ENCODE data around the gene SIPA1L3. TPM values are rescaled to one million over a fixed set of nuclear protein-coding genes. Genes with fewer than 3 reads are reported as not detected.

The SIPA1L3 gene
- total and polyA plus RNA-seq, 2 of the 13 experiments (the other 11 are each of a cell fraction or from before 2014, with no cell fraction given) = 5.5 to 7.7 TPM

- ChIA-PET POLR2A (no interaction called here), CTCF (ENCODE audit: low intra/inter-chr PET ratio, low total read pairs) (no interaction called here)
- ATAC-seq (no peak), DNase-seq (ENCODE audit: low spot score) (no peak), FAIRE-seq (no peak)
- peaks cover 15% of the 10 kb centered on the region for H3K4me1 ChIP-seq (ENCODE audit: insufficient read depth, low read length)
- H3K27ac ChIP-seq (ENCODE audit: extremely low read length, insufficient read depth, low read length) = no peak overlapping the region
- H3K4me3 ChIP-seq (replicated peaks in 1 of 3; ENCODE audit: insufficient read depth in 1 of 3, low read depth in 2 of 3, low read length in 3 of 3) = no peak overlapping the region
- H4K20me1 ChIP-seq (ENCODE audit: insufficient read depth, low read length) = no peaks in the 10 kb centered on the region
- peak; percentile 63; the same call in 1 of the 2 replicates for TF ChIP-seq ZNF383 (CRISPR knock-in tag; IDR thresholded peaks at IDR 0.05; ENCODE audit: borderline replicate concordance)
- no peak for TF ChIP-seq MIER2 (CRISPR knock-in tag; IDR thresholded peaks at IDR 0.05)
- no peak for TF ChIP-seq MEF2D (CRISPR knock-in tag; IDR thresholded peaks at IDR 0.05)
- no peak for TF ChIP-seq ISL2 (CRISPR knock-in tag; IDR thresholded peaks at IDR 0.05)
- H3K9ac ChIP-seq (ENCODE audit: insufficient read depth, low read depth, low read length) = no peak overlapping the region
- H3K27me3 ChIP-seq (ENCODE audit: control insufficient read depth in 1 of 2, insufficient read depth in 2 of 2, low read length in 2 of 2) = no peaks in the 10 kb centered on the region
- intact Hi-C loops (cut with micrococcal nuclease; ENCODE audit: unreplicated experiment) = no loop called here
- no TSS peak for BruUV-seq (replicated peaks)
- H3K79me2 ChIP-seq (ENCODE audit: insufficient read depth, low read length) = peaks cover 4% of the 10 kb centered on the region
- WGBS (ENCODE audit: low lambda C conversion rate) = 100% methylated on average over 4 of the region's 4 CpGs
- no peaks in the 10 kb centered on the region for H3K36me3 ChIP-seq (replicated peaks in 1 of 2; ENCODE audit: control insufficient read depth in 1 of 2, insufficient read depth in 2 of 2, low read length in 2 of 2)
- no peak overlapping the region for H2AFZ ChIP-seq (ENCODE audit: low read length)
- H3K4me2 ChIP-seq (ENCODE audit: low read depth, low read length) = no peak overlapping the region
- in situ Hi-C loops (cut with HindIII; ENCODE audit: extremely low pct_ligation_motif_present, low pct_unique_long_range_greater_than_20kb) = no loop called here
- H3K9me3 ChIP-seq (ENCODE audit: low read length) = no peaks in the 10 kb centered on the region
These were observed 63.7 kb downstream of the SIPA1L3 start for GRCh38 chr19:37970699-37971098.

DNA sequence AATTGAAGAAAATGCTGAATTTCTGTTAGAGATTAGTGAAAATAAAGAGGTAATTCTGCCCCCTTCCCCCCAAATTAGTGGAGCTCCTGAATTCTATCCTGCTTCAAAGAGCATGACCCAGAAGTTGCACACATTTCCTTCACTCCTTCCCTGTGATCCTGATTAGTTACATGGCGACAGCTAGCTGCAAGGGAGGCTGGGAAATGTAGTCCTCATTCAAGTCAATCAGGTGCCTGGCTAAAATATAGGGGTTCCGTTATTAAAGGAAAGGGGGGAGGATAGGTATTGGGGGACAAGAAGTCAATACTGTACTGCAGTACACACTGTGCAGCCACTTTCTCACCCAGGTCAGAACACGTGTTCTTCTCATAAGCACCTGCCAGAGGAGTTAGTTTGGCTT lies 65.8 kb downstream of the SIPA1L3 start:
- in situ Hi-C loops (cut with HindIII; ENCODE audit: extremely low pct_ligation_motif_present, low pct_unique_long_range_greater_than_20kb) (no loop called here), intact Hi-C loops (cut with micrococcal nuclease; ENCODE audit: unreplicated experiment) (no loop called here)
- ChIA-PET POLR2A (no interaction called here), CTCF (ENCODE audit: low intra/inter-chr PET ratio, low total read pairs) (no interaction called here)
- no peaks in the 10 kb centered on the region for H3K4me1 ChIP-seq (ENCODE audit: insufficient read depth, low read length)
- FAIRE-seq (no peak), ATAC-seq (no peak), DNase-seq (ENCODE audit: low spot score) (no peak)
- peaks cover 4% of the 10 kb centered on the region for H3K79me2 ChIP-seq (ENCODE audit: insufficient read depth, low read length)
- WGBS (ENCODE audit: low lambda C conversion rate) = 98% methylated on average over 3 of the region's 3 CpGs
- no peak overlapping the region for H3K9ac ChIP-seq (ENCODE audit: insufficient read depth, low read depth, low read length)
- no peaks in the 10 kb centered on the region for H4K20me1 ChIP-seq (ENCODE audit: insufficient read depth, low read length)
- no peaks in the 10 kb centered on the region for H3K36me3 ChIP-seq (replicated peaks in 1 of 2; ENCODE audit: control insufficient read depth in 1 of 2, insufficient read depth in 2 of 2, low read length in 2 of 2)
- peak; percentile 56 for TF ChIP-seq THAP11 (CRISPR knock-in tag; IDR thresholded peaks at IDR 0.05)
- TF ChIP-seq TBL1XR1 (IDR thresholded peaks at IDR 0.05; ENCODE audit: borderline replicate concordance, low read length, partially characterized antibody) = no peak
- peak; percentile 39; the same call in 1 of the 2 replicates for TF ChIP-seq ZNF143 (CRISPR knock-in tag; IDR thresholded peaks at IDR 0.05)
- BruUV-seq (replicated peaks) = no TSS peak
- H3K4me2 ChIP-seq (ENCODE audit: low read depth, low read length) = no peak overlapping the region
- H3K27ac ChIP-seq (ENCODE audit: extremely low read length, insufficient read depth, low read length) = no peak overlapping the region
- H3K27me3 ChIP-seq (ENCODE audit: control insufficient read depth in 1 of 2, insufficient read depth in 2 of 2, low read length in 2 of 2) = no peaks in the 10 kb centered on the region
- no peak overlapping the region for H2AFZ ChIP-seq (ENCODE audit: low read length)
- H3K9me3 ChIP-seq (ENCODE audit: low read length) = no peaks in the 10 kb centered on the region
- no peak overlapping the region for H3K4me3 ChIP-seq (replicated peaks in 1 of 3; ENCODE audit: insufficient read depth in 1 of 3, low read depth in 2 of 3, low read length in 3 of 3)
